OCI-LY3 (cell line): ENCODE measurements around the gene ZP1.

Source experiments
- H2AFZ ChIP-seq: fragments of 200-600, 300-600 bp; shearing (Covaris generic); 2 replicates; pipeline ENCODE4 v1.6.0; 2014; ENCODE audit warnings: antibody characterized with exemption, low read depth, low read length
- H3K27ac ChIP-seq: fragments of 200-600, 300-600 bp; sonication (generic); 2 replicates; pipeline ENCODE4 v1.5.1; 2014; ENCODE audit warnings: mild to moderate bottlenecking, low read length, moderate library complexity, mixed read lengths
- H3K27me3 ChIP-seq: fragments of 200-600, 300-600 bp; sonication (generic); 2 replicates; pipeline ENCODE4 v1.6.1; 2014; ENCODE audit warnings: low read depth, low read length, mixed read lengths
- H3K36me3 ChIP-seq: fragments of 200-600, 300-600 bp; sonication (generic); replicated peaks from 2 replicates; pipeline ENCODE3; 2014; ENCODE audit warnings: low read depth, low read length, mixed read lengths
- H3K4me1 ChIP-seq: fragments of 300-600, 200-600 bp; sonication (generic); 2 replicates; pipeline ENCODE4 v1.6.1; 2014; ENCODE audit warnings: low read length, mixed read lengths
- H3K4me2 ChIP-seq: fragments of 200-600, 300-600 bp; sonication (generic); 2 replicates; pipeline ENCODE4 v1.6.1; 2014; ENCODE audit warnings: low read length, mixed read lengths
- H3K4me3 ChIP-seq: fragments of 300-600, 200-600 bp; sonication (generic); 2 replicates; pipeline ENCODE4 v1.5.1; 2014; ENCODE audit warnings: antibody characterized with exemption, mild to moderate bottlenecking, low read length, moderate library complexity
- H3K79me2 ChIP-seq: fragments of 300-600, 200-600 bp; shearing (Covaris generic); 2 replicates; pipeline ENCODE4 v1.6.1; 2014; ENCODE audit warnings: mild to moderate bottlenecking, low read length, mixed read lengths
- H3K9ac ChIP-seq: fragments of 300-600, 200-600 bp; shearing (Covaris generic); 2 replicates; pipeline ENCODE4 v1.6.0; 2014; ENCODE audit warnings: mild to moderate bottlenecking, low read length, moderate library complexity
- H3K9me3 ChIP-seq: fragments of 200-600, 300-600 bp; shearing (Covaris generic); 2 replicates; pipeline ENCODE4 v1.6.1; 2014; ENCODE audit warnings: low read length, mixed read lengths; ENCODE audit not compliant: insufficient read depth
- H4K20me1 ChIP-seq: fragments of 200-600, 300-600 bp; sonication (generic); 2 replicates; pipeline ENCODE4 v1.6.1; 2016; ENCODE audit warnings: low read length, mixed read lengths; ENCODE audit not compliant: insufficient read depth
- EZH2phosphoT487 ChIP-seq: fragments of 200-600 bp; shearing (Covaris generic); IDR thresholded peaks from 2 replicates; pipeline ENCODE4 v1.6.1; 2018; ENCODE audit warnings: antibody characterized with exemption, mixed run types, low read depth
- TF ChIP-seq, protein P1 (sequence below): fragments of 200-600, 300-600 bp; sonication (generic); IDR thresholded peaks from 2 replicates; pipeline ENCODE4 v1.5.1; 2014; ENCODE audit warnings: antibody characterized with exemption, low read length, low read depth

ZP1 gene

DNA sequence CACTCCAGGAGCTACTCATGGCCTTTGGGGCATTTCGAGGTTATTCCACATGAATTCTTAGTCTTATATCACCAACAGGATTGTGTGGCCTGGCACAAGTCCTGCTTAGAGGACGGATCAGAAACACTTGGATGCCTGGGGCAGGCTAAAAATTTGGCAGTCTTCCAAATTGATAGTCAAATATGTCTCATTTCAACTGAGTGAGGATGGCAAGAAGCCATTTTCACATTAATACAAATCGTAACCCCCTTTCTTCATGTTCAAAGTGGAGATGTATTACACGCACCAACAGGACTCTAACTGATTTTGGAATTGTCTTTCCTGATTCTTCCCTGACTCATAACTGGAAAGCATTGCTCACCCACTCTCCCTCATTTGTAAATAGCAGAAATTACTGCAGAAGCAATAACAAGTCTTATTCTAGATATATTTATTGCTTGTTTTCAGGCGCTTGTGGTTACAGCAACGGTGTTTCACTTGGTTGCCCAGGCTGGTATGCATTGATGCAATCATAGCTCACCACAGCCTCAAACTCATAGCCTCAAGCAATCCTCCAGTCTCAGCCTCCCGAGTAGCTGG, 35.8 kb upstream of the ZP1 start:
- TF ChIP-seq, protein P1, sequence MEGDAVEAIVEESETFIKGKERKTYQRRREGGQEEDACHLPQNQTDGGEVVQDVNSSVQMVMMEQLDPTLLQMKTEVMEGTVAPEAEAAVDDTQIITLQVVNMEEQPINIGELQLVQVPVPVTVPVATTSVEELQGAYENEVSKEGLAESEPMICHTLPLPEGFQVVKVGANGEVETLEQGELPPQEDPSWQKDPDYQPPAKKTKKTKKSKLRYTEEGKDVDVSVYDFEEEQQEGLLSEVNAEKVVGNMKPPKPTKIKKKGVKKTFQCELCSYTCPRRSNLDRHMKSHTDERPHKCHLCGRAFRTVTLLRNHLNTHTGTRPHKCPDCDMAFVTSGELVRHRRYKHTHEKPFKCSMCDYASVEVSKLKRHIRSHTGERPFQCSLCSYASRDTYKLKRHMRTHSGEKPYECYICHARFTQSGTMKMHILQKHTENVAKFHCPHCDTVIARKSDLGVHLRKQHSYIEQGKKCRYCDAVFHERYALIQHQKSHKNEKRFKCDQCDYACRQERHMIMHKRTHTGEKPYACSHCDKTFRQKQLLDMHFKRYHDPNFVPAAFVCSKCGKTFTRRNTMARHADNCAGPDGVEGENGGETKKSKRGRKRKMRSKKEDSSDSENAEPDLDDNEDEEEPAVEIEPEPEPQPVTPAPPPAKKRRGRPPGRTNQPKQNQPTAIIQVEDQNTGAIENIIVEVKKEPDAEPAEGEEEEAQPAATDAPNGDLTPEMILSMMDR: no peak
- no peak for TF ChIP-seq EZH2phosphoT487
- H3K36me3 ChIP-seq: no peaks in the 10 kb centered on the region
- peaks cover 10% of the 10 kb centered on the region for H3K27me3 ChIP-seq
- 0 out of 2 replicates have a peak overlapping the region, but pooled peaks have one; percentile 9 for H2AFZ ChIP-seq
- no peak overlapping the region for H3K9ac ChIP-seq
- peak overlapping the region; percentile 74 for H3K4me2 ChIP-seq
- H3K27ac ChIP-seq: no peak overlapping the region
- H3K4me1 ChIP-seq: peaks cover 62% of the 10 kb centered on the region
- H3K9me3 ChIP-seq: no peaks in the 10 kb centered on the region
- no peaks in the 10 kb centered on the region for H3K79me2 ChIP-seq
- peak overlapping the region; percentile 72 for H3K4me3 ChIP-seq
- H4K20me1 ChIP-seq: no peaks in the 10 kb centered on the region

DNA sequence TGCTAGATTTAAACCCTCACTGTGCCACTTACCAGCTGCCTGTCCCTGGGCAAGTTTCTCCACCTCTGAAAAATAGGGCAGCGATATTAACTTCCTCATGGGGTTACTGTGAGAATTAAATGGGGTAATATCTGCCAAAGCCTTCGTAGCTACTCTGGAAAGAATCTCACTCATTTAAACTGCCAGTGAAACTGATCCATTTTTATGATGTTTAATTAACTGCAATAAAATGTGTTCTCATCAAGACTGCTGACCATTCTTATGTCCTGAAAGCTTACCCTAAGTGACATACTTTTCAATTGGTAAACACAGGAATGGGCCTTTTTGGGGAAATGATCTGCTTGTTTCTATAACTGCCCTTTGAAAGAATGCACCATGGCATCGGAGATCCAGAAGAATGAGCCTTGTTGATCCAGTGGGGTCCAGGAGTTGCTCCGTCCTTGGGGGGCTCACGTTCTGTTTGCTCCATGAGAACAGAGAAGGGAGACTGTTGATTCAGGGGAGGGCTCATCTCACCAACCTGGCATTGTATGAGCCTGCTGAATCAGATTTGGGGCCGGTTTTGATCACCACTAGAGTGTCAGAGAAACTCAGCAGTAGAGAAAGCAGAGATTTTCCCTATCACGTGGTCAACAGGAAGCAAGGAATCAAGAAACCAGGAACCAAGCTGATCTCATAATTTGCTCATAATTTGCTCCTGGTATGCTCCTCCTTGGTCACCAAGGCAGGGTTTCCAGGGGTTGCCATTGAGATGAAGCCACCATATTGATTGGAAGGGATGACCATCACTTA, 32.4 kb upstream of the ZP1 start:
- Histone ChIP-seq H3K79me2 (no peaks in the 10 kb centered on the region), H3K9me3 (no peaks in the 10 kb centered on the region), H3K9ac (peak overlapping the region; percentile 24), H3K36me3 (no peaks in the 10 kb centered on the region), H2AFZ (no peak overlapping the region), H3K27me3 (peaks cover 10% of the 10 kb centered on the region), H3K4me1 (peaks cover 93% of the 10 kb centered on the region), H3K27ac (peak overlapping the region; percentile 65), H4K20me1 (no peaks in the 10 kb centered on the region), H3K4me2 (peak overlapping the region; percentile 52), H3K4me3 (peak overlapping the region; percentile 8)
- no peak for TF ChIP-seq EZH2phosphoT487
- TF ChIP-seq, protein P1: no peak

DNA sequence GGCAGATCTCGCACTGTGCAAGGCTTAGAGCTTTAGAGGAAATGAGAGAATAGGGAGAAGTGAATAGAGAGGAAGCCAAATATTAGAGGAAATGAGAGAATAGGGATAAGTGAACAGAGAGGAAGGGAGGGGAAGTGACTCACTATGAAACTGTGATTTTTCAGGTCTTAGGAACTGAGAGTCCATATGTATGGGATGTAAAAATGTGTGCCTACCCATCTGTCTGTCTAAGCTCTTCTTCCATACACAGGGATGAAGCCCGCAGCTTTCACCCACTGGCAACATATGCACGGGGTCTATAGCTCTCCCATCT, 31.9 kb upstream of the ZP1 start:
- H3K4me2 ChIP-seq: peak overlapping the region; percentile 52
- no peak overlapping the region for H2AFZ ChIP-seq
- peak overlapping the region; percentile 65 for H3K27ac ChIP-seq
- H3K9me3 ChIP-seq: no peaks in the 10 kb centered on the region
- no peaks in the 10 kb centered on the region for H4K20me1 ChIP-seq
- no peaks in the 10 kb centered on the region for H3K36me3 ChIP-seq
- H3K9ac ChIP-seq: no peak overlapping the region; the same call in 1 of the 2 replicates
- H3K79me2 ChIP-seq: no peaks in the 10 kb centered on the region
- no peak for TF ChIP-seq EZH2phosphoT487
- TF ChIP-seq, protein P1: no peak
- H3K4me1 ChIP-seq: peaks cover 91% of the 10 kb centered on the region
- peak overlapping the region; percentile 21; the same call in 1 of the 2 replicates for H3K4me3 ChIP-seq
- peaks cover 10% of the 10 kb centered on the region for H3K27me3 ChIP-seq

DNA sequence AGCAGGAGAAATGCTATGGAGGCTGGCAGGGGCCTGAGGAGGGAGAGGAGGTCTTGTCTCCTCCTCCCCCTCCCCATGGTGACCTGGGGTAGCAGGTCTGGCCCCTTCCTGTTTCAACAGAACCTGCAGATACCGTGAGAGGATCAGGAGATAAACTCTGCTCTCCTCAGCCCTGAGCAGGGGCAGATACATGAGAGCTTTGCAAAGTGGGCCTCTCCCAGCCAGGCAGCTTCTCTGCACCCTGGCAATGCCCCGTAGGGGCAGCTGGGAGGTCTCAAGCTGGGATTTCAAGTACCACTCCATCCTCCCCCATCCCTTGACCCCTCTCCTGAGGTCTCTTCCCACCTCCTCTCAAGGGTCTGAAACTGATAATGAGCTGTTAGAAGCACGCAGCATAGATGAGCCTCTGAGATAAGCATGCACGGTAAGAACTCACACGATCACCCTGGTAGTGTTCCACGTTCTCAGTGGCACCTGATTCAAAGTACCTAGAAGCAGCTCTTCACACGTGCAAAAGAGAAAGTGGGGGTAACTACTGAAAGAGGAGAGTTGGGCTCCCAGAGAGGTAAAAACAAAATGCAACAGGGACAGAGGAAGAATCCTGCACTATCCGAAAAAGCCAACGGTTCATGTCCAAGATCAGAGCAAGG, 30.4 kb upstream of the ZP1 start:
- Histone ChIP-seq H3K4me1 (peaks cover 84% of the 10 kb centered on the region), H3K4me2 (peak overlapping the region; percentile 2; the same call in 1 of the 2 replicates), H3K79me2 (peaks cover 9% of the 10 kb centered on the region), H3K4me3 (no peak overlapping the region), H3K9me3 (no peaks in the 10 kb centered on the region), H3K36me3 (no peaks in the 10 kb centered on the region), H4K20me1 (no peaks in the 10 kb centered on the region), H2AFZ (no peak overlapping the region; the same call in 1 of the 2 replicates), H3K9ac (no peak overlapping the region; the same call in 1 of the 2 replicates), H3K27me3 (peaks cover 9% of the 10 kb centered on the region), H3K27ac (no peak overlapping the region)
- TF ChIP-seq EZH2phosphoT487: no peak
- TF ChIP-seq, protein P1: no peak
